DMS153 (cell line): Measurements from ENCODE around the gene RIPK4.

Source experiments
- DNase-seq: peaks from one replicate; lab custom pipeline; 2025; lab: John Stamatoyannopoulos, UW

RIPK4 gene

DNA sequence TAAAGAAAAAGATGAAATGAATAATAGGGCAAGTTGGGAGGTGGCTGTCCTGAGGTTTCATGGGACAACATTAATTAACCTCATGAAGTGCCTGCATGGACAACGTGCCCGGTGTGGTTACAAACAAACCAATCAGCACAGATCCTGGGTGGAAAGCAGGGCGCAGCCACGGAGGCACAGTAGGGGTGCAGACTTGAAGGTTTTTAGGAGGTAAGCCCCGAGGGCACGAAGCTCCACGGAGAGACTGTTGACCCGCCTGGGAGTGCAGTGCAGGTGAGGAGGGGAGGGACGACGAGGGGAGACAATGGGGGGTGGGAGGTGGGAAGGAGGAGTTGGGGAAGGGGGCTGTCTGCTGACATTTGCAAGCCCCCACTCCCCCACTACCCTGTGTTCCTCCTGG lies 2.3 kb upstream of the RIPK4 start:
- DNase-seq: no peak

DNA sequence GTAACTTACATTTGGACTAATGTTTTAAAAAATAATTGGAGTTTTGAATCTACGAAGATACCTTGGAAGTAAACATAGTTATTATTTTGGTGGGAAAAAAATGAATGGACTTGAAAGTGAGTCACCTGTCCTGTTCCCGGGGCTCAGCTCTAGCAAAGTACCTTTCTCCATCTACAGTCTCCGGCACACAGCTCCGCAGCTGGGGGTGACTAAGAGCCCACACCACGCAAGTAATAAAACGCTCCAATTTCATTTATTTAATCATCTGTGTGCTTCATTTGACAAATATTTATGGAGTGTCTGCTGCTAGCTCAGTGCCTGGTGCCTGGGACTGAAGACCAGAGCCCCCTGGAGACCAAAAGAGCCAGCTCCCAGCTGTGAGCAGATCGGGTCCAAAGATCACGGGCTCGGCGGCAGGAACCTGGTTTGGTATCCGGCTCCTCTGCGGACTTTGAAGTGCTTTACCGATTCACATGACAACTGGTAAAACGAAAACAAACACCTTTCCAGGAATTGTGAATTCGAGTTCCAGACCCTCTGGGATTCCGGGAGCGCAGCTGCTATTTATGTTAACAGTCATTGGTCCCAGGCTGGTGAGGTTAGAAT lies 1.7 kb upstream of the RIPK4 start:
- DNase-seq: no peak

DNA sequence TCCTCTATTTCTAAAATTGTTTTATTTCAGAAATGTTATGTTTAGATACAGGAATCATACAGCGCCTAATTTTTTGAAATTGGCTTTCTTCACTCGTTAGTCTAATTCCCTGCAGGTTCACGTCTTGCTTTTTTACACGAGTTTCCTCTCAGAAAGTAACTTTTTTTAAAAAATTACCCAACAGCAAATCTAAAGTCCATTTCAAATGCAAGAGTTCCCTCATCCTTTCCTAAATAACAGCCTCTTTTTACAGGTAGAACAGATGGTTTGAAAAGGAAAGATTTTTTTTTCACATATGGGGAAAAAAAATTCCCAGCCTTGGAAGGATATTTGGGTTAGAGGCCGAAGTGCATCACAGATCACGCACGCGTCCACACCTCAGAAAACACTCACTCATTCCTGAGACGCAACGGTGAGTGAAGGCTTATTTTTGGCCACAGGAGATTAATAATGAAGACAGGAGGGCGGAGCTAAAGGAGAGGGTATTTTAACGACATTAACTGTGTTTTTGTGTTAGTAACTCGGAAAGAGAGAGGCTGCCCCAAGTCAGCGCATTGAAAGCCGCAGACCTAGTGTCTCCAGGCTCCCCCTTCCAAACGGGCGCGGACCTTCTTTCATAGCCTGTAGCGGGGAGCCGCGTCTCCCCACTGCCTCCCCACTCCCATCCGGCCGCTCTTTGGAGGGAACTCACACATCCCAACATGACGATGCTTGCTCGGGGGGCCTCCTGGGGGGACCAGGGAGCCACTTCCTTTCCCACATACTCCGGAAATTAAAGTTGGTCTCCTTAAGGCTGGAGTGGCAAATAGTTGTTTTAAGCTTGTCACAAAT lies 969 bp upstream of the RIPK4 start:
- no peak for DNase-seq

DNA sequence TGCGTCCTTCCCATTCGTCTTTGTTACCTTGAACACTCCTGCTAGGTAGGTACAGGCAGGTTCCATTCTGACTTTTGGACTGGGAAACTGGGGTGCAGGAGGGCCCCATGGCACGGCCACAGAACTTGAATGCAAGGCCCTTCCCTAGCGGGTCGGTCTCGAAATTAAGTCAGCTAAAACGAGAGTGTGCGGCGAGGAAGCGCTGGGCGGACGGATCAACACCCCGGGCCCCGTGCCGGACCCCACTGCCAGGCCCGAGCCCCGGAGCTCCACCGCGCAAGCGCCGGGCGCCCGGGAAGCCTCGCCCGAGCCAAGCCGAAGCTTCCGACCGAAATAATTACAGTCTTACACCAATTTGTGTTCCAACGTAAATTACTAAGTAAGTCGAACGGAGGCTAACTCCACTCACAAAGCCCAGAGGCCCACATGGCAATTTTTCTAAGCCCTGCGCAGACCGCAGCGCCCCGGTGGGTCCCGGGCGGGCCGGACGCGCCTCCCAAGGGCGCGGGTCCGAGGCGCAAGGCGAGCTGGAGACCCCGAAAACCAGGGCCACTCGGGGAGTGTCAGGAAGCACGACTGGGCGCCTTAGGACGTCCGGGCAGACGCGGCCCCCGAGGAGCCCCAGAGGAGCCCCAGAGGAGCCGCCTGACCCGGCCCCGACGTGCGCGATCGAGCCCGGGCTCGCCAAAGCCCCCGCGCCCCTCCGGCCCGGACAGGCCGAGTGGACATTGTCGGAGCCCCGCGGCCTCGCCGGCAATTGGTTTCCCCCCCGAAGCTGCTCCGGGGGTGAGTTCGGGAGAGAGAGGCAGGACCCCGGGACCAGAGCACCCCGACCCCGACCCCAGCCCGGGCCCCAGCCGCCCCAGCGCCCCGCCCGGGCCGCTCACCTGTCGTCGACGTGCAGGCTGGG lies 624 bp downstream of the RIPK4 start:
- no peak for DNase-seq

DNA sequence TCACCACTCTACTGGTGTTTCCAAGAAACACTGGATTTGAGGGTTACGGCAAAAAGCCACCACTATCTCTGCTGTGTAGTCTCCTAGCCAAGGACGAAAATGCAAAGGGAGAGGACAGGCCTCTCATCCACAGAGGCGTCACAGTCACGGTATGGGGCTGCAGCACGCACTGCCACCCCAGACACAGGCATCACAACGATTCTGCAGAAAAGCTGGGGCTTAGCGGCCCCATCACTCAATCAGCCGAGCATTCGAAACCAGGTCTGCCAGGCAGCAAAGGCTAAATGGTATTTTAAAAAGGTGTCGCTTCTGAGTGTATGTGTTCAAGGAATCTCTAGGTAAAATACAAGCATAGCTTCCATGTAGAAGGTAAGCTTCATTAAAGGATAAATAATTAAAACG lies 1.4 kb downstream of the RIPK4 start:
- DNase-seq: no peak

DNA sequence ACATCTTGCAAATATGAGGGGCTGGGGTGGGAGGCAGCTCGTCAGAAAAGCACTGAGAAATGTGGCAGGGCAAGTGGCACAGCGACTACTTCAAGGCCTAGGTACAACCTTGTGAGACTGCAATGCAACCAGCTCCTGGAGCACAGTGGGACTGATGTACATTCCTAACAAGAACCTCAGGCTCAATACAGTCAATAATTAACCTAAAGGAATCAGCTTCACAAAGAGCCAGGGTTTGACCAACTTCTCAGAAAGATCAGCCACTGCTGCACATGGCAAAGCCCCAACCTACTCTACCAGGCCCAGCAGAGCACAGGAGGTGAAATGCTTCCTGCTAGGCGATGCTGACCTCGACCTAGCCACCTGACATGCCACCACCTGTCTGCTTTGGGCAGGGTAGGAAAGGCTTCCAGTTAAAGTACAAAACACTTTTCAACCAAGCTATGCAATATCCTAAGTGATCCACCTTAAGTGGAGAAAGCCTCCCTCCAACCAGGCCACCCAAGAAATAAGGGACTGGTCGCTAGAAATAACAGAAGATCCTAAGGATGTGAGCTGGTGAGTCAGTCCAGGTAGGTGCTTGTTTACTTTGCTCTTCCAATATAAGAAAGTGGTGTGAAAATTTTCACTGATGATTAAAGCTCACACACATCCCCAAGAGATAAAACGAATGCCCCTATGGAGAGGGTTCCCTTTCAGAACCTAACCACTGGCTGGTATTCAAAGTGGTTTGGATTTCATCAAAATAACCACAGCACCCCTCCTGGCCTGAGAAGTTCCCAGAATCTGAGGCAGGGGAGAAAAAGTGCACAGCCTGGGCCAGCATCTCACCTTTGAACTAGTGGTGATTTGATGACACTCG lies 2.1 kb downstream of the RIPK4 start:
- DNase-seq: no peak

DNA sequence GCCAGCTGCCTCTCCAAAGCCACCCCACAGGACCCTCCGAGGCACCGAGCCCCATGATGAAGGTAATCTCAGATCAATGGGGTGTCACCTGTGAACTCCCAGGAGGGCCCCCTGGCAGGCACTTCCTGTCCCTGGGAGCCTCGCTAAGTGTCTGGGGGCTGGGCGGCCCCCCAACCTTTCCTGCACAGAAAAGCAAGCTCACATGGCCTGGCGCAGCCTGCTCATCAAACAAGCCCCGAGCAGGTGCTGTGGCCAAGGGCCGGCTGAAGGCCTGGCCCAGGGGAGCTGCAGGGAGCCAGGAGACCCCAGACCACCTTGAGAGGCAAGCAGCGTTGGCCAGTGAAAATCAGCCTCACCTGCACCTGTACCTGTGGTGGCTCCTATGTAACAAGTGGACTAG lies 2.9 kb downstream of the RIPK4 start:
- no peak for DNase-seq

DNA sequence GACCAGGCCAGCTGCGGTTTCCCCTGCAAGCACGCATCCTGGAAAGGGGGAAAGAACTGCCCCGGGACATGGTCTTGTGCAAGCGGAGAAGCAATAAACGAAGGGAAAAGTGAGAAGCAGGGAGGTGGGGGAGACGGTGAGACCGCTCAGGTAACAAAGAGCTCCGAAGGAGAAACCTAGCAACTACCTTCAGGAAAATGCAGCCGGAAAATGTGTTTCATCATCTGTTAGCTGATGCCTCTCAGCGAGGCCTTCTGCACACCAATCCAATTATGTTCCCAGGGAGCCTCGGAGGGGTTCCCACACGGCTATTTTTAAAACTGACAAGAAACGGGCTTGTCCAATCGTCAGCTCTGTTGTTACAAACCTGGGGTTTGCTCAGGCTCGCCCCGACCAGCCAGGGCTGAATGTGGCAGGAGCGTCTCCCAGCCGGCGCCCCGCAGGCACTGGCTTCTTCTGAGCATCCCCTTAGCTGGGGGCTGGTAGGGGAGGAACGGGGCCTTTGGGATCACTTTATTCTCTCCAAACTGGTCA lies 3.4 kb downstream of the RIPK4 start:
- DNase-seq: no peak

DNA sequence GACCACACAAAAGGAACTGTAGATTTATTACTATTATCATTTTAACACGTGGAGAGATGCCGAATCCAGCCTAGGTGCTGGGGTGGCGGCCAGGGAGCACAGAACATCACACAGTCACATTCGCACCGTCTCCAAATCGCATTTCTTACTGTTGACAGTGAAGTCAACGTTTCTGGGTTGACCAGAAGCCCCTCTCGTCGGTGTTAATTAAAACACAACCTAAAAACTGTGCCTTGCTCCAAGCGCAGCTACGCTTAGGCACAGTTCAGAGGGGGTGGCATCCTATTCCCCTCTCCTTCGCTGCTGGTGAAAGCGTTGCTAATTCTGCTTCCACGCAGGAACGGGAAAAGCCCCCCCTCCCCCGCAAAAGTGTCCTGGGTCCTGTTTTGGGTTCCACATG lies 4.1 kb downstream of the RIPK4 start:
- no peak for DNase-seq

DNA sequence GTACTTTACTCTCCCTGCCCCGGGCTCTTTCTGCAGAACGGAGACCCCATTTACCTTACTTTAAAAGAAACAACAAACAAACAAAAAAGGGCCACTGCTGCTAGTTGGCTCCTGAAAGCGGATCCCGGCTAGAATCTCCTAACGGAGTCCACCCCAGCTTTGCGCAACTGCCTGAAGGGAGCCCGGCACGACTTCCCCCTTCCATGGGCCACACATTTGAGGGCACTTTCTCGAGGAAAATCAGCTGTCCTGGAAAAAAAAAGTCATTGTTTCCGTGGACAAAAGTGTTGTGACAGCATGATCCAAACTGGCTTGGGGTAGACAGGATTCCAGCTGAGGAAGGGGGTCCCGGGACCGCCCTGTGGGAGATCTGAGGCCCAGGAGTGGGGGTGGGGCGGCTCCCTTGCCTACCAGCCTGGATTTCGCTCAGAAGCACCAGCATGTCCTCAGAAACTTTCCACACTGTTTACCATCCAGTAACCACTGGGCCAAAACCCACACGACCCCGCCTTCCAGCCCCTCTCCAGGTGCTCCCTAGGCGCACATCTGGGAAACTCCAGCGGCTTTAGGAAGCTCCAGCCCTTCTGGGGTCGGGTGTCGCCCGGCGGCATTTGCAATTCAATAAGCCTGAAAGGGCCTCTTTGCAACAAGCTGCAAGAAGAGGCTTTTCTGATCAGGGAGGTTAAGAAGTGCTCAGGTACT lies 4.8 kb downstream of the RIPK4 start:
- no peak for DNase-seq

DNA sequence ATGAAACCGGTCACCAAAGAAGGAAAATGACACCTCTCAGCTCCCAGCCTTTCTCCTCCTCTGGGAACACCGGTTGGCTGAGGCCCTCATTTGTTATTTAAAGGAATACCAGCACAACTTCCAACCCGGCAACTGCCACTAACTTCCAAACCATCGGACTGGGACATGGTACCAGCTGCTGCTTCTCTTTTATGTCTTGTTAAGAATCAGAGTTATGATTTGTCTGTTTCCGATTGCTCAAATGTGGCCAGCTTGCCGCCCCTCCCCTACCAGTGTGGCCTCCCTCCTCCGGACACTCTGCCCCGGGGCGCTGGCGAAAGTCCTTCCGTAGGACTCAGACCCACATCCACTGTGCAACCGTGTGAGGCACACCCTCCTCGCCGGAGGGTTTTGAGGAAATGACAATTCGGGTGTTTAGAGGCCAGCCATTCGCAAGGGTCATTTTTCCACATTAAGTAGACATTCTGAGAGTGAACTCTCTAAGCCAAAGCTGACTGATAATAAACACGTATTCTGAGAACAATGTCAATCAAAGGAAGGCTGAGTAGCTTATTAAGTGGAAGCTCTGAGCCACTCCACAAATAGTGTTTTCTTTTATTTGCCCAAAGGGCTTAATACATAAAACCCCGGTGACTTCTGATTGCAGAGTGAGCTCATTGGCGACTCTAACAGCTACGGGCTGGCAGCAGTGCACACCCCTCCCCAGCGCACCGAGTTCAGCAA lies 5.5 kb downstream of the RIPK4 start:
- peak; percentile 63 for DNase-seq

DNA sequence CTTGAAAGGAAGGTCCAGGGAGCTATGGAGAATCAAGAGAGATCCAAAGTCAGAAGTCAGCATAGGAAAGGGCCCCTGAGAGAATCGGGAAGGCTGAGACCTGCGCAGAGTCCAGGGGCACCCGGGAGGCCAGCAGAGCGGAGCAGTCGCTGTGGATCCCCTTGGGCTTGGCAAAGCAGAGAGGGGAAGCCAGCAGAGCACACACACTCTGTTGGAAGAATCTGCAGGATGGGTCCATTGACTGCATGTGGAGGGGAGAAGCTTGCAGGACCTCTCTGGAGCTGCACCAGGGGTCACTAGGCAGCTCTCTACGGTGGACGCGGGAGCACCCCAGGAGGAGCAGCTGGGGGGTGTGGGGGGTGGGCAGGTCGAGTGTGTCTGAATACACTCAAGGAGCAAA lies 6.4 kb downstream of the RIPK4 start:
- DNase-seq: no peak

DNA sequence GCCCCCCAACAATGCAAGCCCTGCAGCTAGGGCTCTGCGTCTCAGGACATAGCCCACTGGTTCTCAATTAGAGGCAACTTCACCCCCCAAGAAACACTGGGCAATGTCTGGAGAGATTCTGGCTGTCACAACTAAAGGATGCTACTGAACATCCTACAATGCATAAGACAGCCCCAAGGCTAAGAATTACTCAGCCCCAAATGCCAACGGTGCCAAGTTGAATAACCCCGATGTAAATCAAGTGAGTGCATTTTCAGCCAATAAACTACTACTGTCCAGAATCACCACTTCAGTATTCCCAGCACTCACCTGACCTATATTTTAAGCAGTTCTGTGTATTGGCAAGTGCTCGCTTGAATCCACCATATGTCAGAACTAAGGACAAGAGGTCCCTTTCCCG lies 6.9 kb downstream of the RIPK4 start:
- DNase-seq: no peak

DNA sequence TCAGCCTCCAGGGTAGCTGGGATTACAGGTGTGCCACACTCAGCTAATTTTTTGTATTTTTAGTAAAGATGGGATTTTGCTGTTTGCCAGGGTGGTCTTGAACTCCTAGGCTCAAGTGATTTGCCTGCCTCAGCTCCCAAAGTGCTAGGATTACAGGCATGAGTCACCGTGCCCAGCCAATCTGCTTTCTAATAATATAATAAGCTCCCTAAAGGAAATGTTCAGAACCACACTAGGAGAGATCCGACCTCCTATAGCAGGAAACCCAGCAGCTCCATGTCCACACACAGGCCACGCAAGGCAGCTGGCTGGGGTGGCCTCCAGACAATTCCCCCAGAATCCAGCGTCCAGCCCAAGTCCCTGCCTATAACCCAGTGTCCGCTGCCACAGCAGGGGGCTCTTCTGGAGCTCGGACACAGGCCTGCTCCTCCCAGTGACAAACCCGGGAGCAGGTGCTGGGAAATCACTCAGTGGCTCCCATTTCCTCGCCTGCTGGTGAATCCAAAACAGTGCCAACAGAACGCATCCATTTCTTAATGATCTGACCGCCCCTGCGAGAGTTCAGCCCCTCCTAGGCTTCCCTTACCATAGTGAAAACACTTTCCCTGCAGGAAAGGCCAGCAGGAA lies 7.5 kb downstream of the RIPK4 start:
- no peak for DNase-seq

DNA sequence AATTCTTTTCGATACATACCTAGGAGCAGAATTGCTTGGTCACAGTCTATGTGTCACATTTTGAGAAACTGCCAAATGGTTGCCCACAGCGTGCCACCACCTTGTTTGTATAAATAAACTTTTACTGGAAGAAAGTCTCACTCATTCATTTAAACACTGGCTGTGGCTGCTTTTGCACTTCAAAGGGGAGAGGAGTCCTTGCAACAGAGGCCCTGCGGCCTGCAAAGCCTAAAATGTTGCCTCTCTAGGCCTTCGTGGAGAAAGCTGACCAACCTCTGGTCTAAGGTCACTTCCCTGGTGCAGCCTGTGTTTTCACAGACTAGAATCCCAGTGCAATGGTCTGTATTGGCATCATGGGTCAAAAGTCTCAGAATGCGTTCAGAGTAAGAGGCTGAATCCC lies 8.3 kb downstream of the RIPK4 start:
- DNase-seq: no peak

DNA sequence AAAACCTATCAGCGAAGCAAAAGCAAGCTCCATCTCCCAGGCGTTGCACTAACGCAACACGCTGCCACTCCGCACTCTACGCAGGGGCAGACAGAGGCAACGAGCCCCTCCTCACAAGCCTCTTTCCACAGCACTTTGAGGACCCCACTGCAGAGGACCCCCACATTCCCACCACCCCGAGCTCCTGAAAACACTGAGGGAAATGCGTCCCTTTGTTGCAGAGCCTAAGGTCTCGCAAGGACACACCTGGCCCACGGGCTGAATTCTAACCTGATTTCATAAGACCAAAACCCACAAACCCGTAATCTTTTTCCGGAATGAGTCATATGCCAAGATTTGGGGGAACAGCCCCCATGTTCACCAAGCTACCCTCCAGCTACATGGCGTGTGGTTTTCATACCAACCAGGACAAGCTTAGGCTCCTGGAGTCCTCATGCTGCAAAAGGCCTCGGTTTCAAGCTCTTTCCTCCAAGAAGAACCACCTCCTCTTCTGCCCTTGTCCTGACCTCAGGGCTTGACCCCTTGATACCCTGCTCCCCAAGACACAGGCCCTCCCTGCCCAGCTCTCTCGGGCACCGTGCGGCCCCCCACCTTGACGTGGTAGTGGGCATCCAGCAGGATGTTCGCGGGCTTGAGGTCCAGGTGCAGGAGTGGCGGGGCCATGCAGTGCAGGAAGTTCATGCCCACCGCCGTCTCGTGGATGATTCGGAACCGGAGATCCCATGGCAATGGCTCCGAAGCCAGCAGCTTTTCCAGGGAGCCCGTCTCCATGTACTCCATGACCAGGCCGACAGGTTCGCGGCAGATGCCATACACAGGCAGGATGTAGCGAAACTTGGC lies 10.7 kb downstream of the RIPK4 start:
- DNase-seq: no peak

DNA sequence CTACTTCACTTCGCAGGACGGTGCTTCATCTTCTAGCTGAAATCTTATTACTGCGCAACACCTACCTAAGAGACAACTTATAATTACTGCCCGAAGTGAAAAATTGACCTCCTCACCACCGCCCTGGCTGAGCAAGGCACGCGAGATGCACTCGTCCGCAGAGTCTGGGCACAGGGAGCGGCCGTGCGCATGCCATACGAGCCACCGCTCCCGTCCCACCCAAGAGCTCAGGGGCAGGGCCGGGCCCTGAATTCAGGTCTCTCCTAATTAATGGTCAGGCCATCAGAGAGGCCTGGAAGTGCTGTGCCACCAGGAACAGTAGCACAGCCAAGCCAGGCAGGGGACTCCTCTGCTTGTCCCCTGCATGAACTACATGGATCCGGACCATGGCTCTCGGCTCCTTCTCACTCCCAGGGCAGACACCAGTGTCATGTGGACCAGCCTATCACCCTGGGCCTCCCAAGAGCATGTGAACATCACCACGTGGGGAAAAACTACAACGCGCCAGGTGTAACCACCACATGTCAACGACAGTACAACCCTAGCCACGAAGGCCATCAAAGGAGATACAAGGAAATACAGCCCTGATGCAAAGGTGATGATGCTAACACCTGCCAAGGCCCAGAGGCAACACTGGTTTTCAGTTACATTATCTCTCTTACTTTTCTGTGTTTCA lies 11.5 kb downstream of the RIPK4 start:
- no peak for DNase-seq

DNA sequence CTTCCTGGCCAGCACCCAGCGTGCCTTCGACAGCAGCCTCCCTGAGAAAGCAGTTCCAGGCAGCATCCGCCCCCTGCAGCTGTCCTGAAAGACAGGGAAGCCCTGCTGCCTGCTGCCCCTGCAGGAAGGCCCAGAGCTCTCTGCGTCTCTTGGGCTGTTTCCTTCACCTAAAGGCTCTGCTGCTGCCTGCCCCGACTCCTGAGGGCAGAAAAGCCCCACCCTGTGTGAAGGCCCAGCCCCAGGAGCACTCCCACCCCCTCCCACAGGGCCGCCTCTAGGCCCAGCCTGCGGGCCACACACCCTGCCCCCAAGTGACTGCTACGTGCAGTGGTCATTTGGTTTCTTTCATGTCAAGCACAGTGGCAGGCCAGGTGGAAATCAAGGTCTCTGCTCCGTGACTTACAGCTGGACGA lies 12.4 kb downstream of the RIPK4 start:
- DNase-seq: no peak
